GM12878 (cell line): ENCODE results near the gene HNRNPAB. TPM values are rescaled to one million over a fixed set of nuclear protein-coding genes. Genes with fewer than 3 reads are reported as not detected.

ENCODE experiments used
- ASH2L ChIP-seq: fragments of 300-600, 200-600 bp; sonication (generic); IDR thresholded peaks from 2 replicates; pipeline ENCODE4 v1.6.1; 2017; ENCODE audit warnings: low read depth, mild to moderate bottlenecking, borderline replicate concordance
- BCL11A ChIP-seq: IDR thresholded peaks from 2 replicates; pipeline ENCODE4 v1.6.1; 2011; ENCODE audit warnings: low read depth, low read length
- CBFB ChIP-seq: IDR thresholded peaks from 2 replicates; pipeline ENCODE4 v1.6.1; 2016; ENCODE audit warnings: antibody characterized with exemption, low read depth
- FOS ChIP-seq: IDR thresholded peaks from 3 replicates; pipeline ENCODE4 v1.6.1; 2011; ENCODE audit warnings: borderline replicate concordance; ENCODE audit not compliant: insufficient read length; ENCODE audit errors: extremely low read depth
- HDAC2 ChIP-seq: fragments of 200-600 bp; sonication (generic); IDR thresholded peaks from 2 replicates; pipeline ENCODE4 v1.6.1; 2017
- MYC ChIP-seq: IDR thresholded peaks from 2 replicates; pipeline ENCODE4 v1.6.1; 2011; ENCODE audit warnings: mild to moderate bottlenecking, low read length, moderate library complexity, inconsistent platforms; ENCODE audit not compliant: insufficient read depth, insufficient replicate concordance, insufficient read length, severe bottlenecking
- NFYB ChIP-seq: IDR thresholded peaks from 2 replicates; pipeline ENCODE4 v1.6.1; 2011; ENCODE audit warnings: low read depth, mild to moderate bottlenecking, low read length, improper control_type of control experiment, moderate library complexity; ENCODE audit not compliant: insufficient read depth
- RB1 ChIP-seq: fragments of 450-650 bp; formaldehyde crosslinking; IDR thresholded peaks from 2 replicates; pipeline ENCODE4 v1.6.1; 2017; ENCODE audit warnings: mild to moderate bottlenecking, borderline replicate concordance
- SKIL ChIP-seq: fragments of 450-650 bp; IDR thresholded peaks from 2 replicates; pipeline ENCODE4 v1.6.1; 2017; ENCODE audit warnings: mild to moderate bottlenecking, low read depth, inconsistent platforms; ENCODE audit not compliant: poor library complexity, severe bottlenecking
- SMAD5 ChIP-seq: IDR thresholded peaks from 2 replicates; pipeline ENCODE4 v1.6.1; 2016; ENCODE audit warnings: antibody characterized with exemption, low read depth
- SREBF2 ChIP-seq: IDR thresholded peaks from 2 replicates; pipeline ENCODE4 v1.6.1; 2012; ENCODE audit warnings: mild to moderate bottlenecking, low read length
- TARDBP ChIP-seq: IDR thresholded peaks from 2 replicates; pipeline ENCODE4 v1.6.1; 2016; ENCODE audit warnings: borderline replicate concordance
- TCF3 ChIP-seq: IDR thresholded peaks from 2 replicates; pipeline ENCODE4 v1.6.1; 2012; ENCODE audit warnings: low read depth, mild to moderate bottlenecking, low read length, borderline replicate concordance; ENCODE audit not compliant: insufficient read depth
- USF1 ChIP-seq: IDR thresholded peaks from 2 replicates; pipeline ENCODE4 v1.6.1; 2011; ENCODE audit warnings: borderline replicate concordance, low read depth, mild to moderate bottlenecking, moderate library complexity, mixed read lengths, low read length; ENCODE audit not compliant: insufficient read depth; ENCODE audit errors: extremely low read length
- polyA plus RNA-seq, 11 experiments: library from polyadenylated mRNA; depleted of rRNA in 4 of 11; unstranded in 6 of 11; stranded (reverse) in 5 of 11; fragments of >200 nt; fragmentation: Nextera tagmentation in 4 of 11; fragmentation: Illumina TruSeq in 1 of 11; extraction: Ambion mirVana in 4 of 11; extraction: Trizol in 1 of 11; gene quantifications; 1 replicate in 1 of 11; 2 replicates in 10 of 11; pipeline versions ENCODE4 v1.2.1 to v1.2.3, GENCODE V29; 2011 to 2016; ENCODE audit warnings: inconsistent platforms in 2 of 11, missing spikeins in 2 of 11, low read depth in 1 of 11
- total RNA-seq, 4 experiments: library from RNA; depleted of rRNA in 3 of 4; stranded (reverse); fragments of >200 nt in 3 of 4; fragmentation: Illumina TruSeq in 1 of 4; extraction: Trizol in 1 of 4; gene quantifications; 2 replicates each; pipeline versions ENCODE4 v1.2.1 to v1.2.3, GENCODE V29; 2013 to 2021

Gene HNRNPAB
- total and polyA plus RNA-seq, 10 of the 15 experiments (the other 5 are each of a cell fraction or from before 2014, with no cell fraction given): 42.3 to 330 (median 230) TPM

- TF ChIP-seq FOS (no peak), ASH2L (no peak), TARDBP (no peak), SMAD5 (no peak), CBFB (no peak), MYC (no peak), SREBF2 (no peak), RB1 (no peak), TCF3 (no peak), SKIL (no peak), HDAC2 (no peak), NFYB (no peak), BCL11A (no peak), USF1 (no peak)
Measured at GRCh38 chr5:178224403-178224802, 20.1 kb downstream of the HNRNPAB start (continued).
